Subcutaneous adipose tissue (tissue), 4 donors: Measurements from ENCODE around the gene ADCK2. TPM values are rescaled to one million over a fixed set of nuclear protein-coding genes. Genes with fewer than 3 reads are reported as not detected.

Experiments
- total RNA-seq, 4 donors: library from RNA; depleted of rRNA; stranded (reverse); fragments of >200 nt; gene quantifications; one replicate each; pipeline ENCODE4 v1.1.0, GENCODE V29; 2016
- TF ChIP-seq, protein P1 (sequence below): fragments of 450-650 bp; IDR thresholded peaks from one replicate; pipeline ENCODE4 v1.5.1; 2016; ENCODE audit warnings: low read depth, mild to moderate bottlenecking, control low read depth, antibody characterized with exemption, moderate library complexity

Gene ADCK2
- total RNA-seq, 4 donors from 2014 or later = 6.8 to 45.0 (median 19.9) TPM

DNA sequence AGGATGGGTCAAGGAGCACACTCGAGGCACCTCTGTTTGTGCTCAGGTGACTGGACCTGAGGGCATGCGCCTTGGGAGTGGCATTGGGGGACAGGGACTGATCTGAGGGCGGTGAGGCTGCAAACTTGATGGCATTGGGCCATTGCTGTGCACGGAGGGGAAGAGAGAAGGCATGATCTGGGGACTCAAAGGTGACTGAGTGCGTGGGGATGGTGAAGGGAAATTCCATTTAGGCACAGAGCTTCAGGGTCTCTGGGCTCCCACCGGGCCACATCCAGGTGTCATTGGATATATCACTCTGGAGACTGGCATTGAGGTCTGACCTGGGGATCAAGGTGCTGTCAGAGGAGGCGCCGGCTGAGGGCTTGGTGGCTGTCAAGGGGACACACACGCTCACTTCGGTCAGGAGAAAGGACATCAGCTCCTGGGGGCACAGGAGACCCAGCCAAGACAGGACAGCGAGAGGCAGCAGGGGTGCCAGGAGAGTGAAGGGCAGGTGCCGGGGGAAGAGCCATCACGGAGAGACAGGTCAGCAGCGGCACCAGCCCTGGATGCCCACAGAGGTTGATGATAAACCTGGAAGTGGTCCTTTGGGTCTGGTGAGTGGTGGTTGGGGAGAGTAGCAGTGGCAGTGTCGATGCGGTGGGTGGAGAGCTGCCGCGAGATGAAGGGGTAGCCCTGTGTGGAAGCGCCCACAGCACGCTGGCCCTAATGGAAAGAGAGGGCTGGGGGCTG, 5.5 kb downstream of the ADCK2 start:
- TF ChIP-seq, protein P1, sequence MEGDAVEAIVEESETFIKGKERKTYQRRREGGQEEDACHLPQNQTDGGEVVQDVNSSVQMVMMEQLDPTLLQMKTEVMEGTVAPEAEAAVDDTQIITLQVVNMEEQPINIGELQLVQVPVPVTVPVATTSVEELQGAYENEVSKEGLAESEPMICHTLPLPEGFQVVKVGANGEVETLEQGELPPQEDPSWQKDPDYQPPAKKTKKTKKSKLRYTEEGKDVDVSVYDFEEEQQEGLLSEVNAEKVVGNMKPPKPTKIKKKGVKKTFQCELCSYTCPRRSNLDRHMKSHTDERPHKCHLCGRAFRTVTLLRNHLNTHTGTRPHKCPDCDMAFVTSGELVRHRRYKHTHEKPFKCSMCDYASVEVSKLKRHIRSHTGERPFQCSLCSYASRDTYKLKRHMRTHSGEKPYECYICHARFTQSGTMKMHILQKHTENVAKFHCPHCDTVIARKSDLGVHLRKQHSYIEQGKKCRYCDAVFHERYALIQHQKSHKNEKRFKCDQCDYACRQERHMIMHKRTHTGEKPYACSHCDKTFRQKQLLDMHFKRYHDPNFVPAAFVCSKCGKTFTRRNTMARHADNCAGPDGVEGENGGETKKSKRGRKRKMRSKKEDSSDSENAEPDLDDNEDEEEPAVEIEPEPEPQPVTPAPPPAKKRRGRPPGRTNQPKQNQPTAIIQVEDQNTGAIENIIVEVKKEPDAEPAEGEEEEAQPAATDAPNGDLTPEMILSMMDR = no peak

DNA sequence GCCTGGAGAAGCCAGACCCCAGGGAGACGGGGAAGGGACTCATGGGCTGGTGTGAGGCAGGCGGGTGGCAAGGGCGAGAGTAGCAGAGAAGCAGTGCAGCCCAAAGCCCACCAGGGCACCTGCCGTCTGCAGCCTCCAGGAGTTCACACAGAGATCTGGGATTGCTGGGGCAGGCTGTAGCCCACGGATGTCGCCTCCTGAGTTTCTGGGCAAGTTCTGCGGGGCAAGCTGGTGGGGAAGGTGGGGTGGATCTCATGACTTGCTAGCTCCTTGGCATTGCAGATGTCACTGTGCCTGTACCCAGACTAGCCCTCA, 6.0 kb downstream of the ADCK2 start:
- TF ChIP-seq, protein P1 = no peak

DNA sequence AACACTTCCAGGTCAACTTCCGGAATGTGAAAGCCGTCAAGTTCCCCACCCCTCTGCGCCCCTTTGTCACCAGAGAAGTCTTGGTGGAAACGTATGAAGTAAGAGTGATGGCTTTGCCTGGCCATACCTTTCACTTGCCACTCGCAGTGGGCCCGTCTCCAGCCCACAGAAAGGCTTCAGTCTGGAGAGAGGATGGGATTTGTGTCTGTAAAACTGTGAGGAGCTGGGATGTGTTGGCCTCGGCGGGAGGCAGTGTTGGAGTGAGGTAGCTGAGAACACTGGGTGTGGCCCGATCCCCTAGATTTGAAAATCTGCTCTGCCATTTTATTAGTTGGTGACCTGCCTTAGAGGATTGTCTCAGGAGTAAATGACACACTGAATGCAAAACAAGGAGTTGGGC, 6.4 kb downstream of the ADCK2 start:
- TF ChIP-seq, protein P1 = no peak

DNA sequence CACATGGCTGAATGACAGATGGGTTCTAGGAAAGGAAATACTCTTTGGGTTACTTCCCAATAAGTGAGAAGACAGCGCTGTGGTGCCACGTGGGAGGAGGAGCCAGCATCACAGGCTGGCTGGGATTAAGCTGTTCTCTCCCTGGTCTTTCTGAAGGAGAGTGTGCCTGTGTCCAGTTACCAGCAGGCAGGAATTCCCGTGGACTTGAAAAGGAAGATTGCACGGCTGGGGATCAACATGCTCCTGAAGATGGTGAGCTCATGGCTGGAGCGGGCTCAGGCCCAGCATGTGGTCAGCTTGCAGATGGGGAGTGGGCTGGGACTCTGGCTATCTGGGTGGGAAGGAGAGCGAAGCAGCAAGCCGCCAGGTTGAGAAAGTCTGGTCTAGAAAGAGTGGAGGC, 8.1 kb downstream of the ADCK2 start:
- TF ChIP-seq, protein P1 = no peak

DNA sequence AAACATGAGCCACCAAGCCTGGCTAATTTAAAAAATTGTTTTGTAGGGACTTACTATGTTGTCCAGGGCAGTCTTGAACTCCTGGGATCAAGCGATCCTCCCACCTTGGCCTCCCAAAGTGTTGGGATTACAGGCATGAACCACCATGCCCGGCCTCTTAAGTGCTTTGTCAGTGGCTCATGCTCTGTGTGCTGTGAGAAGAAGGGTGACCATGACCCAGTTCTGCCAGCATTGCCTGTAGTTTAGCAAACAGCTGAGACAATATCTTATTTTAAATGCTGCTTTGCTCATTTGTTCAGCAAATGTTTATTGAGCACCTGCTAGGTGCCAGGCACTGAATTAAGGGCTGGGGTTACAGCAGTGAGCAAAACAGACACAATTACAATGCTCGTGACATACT, 9.0 kb downstream of the ADCK2 start:
- TF ChIP-seq, protein P1 = no peak

DNA sequence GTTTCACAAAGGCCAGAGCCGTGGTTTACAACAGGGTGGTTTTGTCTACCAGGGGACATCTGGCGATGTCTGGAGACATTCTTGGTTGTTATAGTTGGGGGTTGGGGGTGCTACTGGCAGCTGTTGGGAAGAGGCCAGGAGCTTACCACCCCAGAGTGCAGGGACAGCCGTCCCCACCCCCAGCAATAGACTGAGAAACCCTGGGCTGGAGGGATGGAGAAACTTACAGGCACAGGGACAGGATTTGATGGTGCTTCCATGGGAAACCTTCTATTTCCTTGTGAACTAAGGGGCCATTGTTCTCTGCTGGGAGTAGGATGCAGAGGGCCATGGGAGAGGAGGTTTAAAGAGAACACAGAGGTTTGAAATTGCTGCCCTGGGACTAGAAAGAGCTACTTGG, 10.9 kb downstream of the ADCK2 start:
- TF ChIP-seq, protein P1 = no peak

DNA sequence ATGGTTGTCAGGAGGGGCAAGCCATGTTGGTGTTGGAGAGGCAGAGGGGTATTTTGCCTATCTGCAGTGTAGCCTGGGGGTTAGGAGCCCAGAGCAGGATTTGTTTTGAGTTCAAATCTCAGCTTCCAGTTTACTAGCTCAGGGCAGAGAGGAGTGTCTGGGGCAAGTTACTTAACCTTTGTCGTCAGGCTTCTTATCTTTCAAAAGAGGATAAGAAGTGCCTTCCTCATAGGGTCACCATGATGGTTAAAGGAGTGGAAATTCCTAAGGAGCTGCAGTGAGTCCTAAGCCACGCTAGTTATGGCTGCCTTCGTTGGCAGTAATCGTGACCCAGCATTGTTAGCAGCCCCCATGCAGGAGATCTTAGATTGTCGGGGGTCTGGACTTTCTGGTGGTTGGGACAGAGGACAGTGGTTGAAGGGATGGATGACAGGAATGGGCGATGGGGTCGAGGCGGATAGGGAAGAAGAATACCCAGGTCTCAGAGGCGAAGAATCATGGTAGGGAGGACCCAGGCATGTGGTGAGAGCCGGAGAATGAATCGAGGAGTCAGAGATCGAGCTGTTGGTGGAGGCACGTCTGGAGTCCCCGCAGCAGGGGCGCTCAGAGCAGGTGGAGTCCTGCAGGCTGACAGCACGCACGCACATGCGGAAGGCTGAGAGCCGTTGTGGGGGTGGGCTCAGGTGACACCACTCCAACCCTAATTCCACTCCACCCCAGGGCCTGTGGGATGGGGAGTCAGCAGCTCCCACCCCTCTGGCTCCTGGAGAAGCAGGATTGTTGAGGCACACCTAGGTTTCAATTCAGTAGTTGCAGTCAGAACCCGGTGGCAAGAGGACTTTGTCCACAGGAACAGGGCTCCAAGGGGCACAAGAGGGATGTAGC, 11.6 kb downstream of the ADCK2 start:
- TF ChIP-seq, protein P1 = no peak
